ENCODE results near the gene FKBP9.
"Not testable (repeated sequence)": the region's sequence is repeated elsewhere in the genome, so short reads cannot be mapped to it uniquely, and the experiment has no call there.

Gene FKBP9

GRCh38 chr7:32948202-32948601 lies 9.0 kb upstream of the FKBP9 start:
- DNase-seq (ENCODE audit: low spot score) = no peak

DNA sequence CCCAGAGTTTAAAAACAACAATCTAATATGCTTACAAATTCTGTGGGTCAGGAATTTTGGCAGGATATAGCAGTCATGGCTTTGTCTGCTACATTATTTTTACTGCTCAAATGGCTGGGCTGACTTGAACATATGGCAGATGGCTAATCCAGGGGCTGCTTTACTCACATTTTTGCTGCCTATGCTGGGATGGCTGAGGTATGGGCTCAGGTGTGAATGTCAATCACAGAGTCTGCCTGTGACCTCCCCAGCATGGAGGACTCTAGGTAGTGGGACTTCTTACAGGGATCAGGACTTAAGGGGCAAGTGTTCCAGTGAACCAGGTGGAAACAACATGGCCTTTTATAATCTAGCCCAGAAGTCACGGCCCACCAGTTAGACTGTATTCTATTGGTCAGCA lies 4.4 kb upstream of the FKBP9 start:
- DNase-seq (ENCODE audit: low spot score) = no peak

GRCh38 chr7:32958046-32959025 lies 1.1 kb downstream of the FKBP9 start:
- DNase-seq (ENCODE audit: low spot score) = peak; percentile 65

DNA sequence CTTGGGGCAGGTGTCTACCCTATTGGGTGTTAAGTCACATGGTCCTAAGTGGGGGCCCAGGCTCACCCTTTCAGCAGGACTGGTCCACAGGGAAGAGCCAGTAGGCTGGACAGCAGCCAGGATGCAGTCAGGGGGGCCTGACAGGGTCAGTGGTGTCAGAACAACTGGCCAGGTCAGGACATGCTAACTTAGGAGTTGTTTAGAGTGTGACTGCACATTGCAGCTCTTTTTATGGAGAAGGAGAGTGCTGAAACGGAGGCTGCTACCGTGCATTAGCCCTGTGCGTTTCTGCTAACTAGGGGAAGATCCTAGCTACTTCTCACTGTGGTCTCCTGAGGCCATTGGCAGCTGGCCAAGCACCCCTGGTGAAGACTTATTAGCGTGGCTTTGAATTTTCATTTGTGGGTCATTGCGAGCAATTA lies 6.7 kb downstream of the FKBP9 start:
- DNase-seq (ENCODE audit: low spot score) = not testable (repeated sequence)

- not testable (repeated sequence) for DNase-seq (ENCODE audit: low spot score)
These were observed 7.4 kb downstream of the FKBP9 start for GRCh38 chr7:32964461-32965159.

DNA sequence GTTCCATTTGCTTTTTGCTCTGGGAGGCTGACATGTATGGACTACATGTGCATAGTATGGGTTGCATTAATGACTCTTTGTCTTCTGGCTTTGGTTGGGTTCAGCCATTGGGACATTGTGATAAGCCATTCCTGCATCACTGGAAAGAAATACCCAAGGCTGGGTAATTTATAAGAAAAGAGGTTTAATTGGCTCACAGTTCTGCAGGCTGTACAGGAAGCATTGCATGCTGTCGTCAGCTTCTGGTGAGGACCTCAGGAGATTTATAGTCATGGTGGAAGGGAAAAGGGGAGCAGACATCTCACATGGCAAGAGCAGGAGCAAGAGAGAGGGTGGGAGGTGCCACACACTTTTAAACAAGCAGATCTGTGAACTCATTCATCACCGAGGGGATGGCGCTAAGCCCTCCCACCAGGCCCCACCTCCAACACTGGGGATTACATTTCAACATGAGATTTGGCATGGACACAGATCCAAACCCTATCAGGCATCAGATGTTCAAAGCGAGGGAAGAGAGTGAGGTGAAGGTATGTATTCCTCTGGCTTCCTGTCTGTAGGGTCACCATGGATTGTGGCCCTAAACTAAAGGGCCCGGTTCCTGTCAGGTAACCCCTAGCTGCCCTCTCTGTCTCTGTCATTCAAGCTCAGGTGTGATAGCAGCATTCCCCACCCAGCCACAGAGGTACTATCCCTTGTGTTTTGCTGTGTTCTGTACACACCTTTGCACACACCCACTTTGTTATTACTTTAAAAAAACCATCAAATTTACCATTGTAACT lies 9.4 kb downstream of the FKBP9 start:
- not testable (repeated sequence) for DNase-seq (ENCODE audit: low spot score)

- not testable (repeated sequence) for DNase-seq (ENCODE audit: low spot score)
These were observed 10.0 kb downstream of the FKBP9 start for GRCh38 chr7:32967268-32967582.

GRCh38 chr7:32971967-32972366 lies 14.7 kb downstream of the FKBP9 start:
- not testable (repeated sequence) for DNase-seq (ENCODE audit: low spot score)

DNA sequence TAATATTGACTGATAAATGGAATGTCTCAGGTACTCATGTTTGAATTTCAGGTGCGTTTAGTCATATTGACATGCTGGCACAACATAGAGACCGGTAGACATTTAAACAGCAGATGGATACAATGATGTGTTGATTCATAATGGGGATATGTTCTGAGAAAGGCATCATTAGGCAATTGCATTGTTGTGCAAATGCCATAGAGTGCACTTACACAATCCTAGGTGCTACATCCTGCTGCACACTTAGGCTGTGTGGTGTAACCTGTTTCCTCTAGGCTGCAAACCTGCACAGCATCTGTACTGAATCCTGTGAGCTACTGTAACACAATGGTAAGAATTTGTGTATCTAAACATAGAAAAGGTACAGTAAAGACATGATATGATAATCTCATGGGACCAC lies 19.9 kb downstream of the FKBP9 start:
- not testable (repeated sequence) for DNase-seq (ENCODE audit: low spot score)

DNA sequence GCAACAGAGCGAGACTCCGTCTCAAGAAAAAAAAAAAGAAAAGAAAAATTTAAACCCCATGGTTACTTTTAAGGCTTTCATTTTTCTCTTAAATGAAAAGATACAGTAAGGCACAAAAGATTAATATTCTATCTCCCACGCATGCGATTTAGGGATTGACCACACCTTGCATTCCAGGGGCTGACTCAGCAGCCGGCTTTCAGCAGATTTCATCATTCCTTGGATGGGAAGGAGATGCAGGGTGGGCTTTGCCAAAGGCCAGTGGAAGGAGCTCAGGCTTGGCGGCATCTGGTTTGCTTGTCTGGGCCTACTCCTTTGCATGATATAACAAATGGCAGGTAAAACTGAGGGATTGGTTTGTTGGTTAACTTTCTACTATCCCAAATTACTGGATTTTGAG lies 22.0 kb downstream of the FKBP9 start:
- DNase-seq (ENCODE audit: low spot score) = peak; percentile 85

- not testable (repeated sequence) for DNase-seq (ENCODE audit: low spot score)
These were observed 22.7 kb downstream of the FKBP9 start for GRCh38 chr7:32979902-32980301.

- peak; percentile 78 for DNase-seq (ENCODE audit: low spot score)
These were observed 30.9 kb downstream of the FKBP9 start for GRCh38 chr7:32988148-32988547.

- not testable (repeated sequence) for DNase-seq (ENCODE audit: low spot score)
These were observed 33.9 kb downstream of the FKBP9 start for GRCh38 chr7:32991068-32991585.

- DNase-seq (ENCODE audit: low spot score) = not testable (repeated sequence)
These were observed 34.9 kb downstream of the FKBP9 start for GRCh38 chr7:32991975-32992700.

- DNase-seq (ENCODE audit: low spot score) = not testable (repeated sequence)
These were observed 35.5 kb downstream of the FKBP9 start for GRCh38 chr7:32992750-32993149.

DNA sequence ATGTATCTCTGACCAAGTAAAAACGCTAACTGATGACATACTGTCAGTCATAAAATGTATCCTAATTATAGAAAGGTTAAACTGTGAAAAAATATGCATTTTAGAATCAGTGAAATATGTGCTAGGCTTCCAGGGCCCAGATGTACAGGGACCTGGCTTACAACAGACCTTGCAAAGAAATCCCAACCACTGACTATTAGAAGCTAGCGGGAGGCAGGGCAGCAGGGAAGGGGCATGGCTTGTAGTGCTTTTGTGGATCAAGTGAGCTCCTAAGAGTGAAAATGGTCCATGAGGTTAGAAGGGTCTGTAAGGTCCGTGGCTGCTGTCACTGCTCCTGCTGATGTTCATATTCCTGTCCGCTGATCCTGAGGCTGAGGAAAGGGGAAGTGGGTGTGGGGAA lies 40.7 kb downstream of the FKBP9 start:
- DNase-seq (ENCODE audit: low spot score) = not testable (repeated sequence)

- peak; percentile 60 for DNase-seq (ENCODE audit: low spot score)
These were observed 41.3 kb downstream of the FKBP9 start for GRCh38 chr7:32998361-32999171.

GRCh38 chr7:32999380-32999779 lies 42.1 kb downstream of the FKBP9 start:
- not testable (repeated sequence) for DNase-seq (ENCODE audit: low spot score)

DNA sequence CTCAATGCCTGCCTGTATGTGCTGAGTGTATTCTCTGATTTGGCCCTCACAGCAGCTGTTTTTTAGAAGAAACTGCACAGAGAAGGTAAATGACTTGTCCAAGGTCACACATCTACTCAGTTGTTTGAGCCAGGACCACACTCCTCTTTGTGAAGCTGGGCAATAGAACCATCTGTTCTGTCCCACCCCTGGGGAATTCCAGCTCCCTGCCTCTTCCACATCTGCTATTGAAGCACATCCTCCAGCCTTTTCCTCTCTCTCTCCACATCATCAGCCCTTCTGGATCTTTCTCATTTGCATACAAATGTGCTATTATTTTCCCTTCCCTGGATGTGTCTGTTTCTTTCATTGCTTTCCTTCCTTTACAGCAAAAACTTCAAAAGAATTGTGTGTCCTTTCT lies 45.9 kb downstream of the FKBP9 start:
- DNase-seq (ENCODE audit: low spot score) = not testable (repeated sequence)

DNA sequence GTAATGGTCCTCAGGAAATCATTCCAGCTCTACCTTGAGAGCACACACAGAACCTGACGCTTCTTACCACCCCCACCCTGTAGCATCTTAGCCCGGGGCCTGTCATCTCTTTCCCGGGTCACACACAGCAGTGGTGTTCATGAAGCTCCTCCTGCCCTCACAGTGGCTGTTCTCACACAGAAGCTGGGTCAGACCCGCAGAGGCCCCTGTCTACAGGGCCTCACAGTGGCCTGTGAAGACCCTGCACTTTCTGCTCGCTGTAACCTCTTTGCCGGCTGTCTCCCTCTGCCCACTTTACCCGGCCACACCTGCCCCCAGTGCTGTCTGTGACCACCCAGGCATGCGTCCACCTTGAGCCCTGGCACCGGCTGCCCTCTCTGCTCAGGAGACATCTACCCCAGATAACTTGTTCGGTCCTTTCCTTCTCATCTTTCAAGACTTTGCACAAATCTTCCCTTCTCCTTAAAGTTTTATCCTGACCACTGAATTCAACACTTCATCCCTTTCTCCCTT lies 46.9 kb downstream of the FKBP9 start:
- DNase-seq (ENCODE audit: low spot score) = not testable (repeated sequence)
